ENCODE results near the gene FAM81A.
"Not testable (repeated sequence)": the region's sequence is repeated elsewhere in the genome, so short reads cannot be mapped to it uniquely, and the experiment has no call there.

Gene FAM81A

DNA sequence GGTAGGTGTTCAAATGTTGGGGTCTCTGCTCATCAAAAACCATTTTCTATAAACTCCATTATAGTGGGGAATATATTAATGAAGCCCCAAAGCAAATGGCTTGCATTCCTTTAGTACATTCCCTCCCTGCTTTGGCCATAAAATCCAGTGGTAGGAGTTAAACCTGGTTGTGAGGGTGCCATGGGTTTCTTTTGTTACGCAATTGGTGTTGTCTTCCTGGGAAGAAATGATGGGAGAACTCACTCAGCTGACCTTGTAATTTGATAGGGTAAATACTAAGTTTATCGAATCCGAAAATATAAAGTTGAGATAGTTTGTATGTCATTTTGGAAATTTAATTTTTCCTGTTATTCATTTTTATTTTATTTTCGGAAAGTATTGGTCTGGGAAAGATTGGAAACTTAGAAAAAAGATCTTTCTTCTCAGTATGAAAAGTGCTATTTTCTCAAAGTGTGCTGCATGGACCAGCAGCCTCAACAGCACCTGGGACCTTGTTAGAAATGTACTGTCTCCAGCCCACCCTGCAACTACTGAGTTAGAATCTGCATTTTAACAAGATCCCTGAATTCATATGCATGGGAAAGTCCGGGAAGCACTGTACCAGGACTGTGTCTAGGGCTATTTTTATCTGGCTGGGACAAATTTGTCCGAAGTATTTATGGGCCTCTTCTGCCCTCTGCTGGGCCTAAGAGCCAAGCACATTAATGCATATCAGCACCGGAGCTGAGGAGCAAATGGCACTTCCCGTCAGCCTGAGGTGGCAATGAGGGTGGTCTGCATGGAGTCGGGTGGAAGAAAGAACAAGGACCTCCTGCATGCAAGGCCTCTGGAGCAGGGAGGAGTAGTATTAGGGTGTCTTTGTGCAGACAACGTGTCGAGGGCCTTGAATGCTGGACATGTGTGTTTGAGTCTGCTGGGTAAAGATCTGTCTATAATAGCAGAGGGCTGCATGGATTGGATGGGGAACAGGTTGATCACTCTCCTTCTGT, 54.7 kb downstream of the FAM81A start:
- Histone ChIP-seq H3K4me3 (ENCODE audit: low read length) (no peak overlapping the region), H3K36me3 (ENCODE audit: control insufficient read depth, low read depth, low read length) (no peaks in the 10 kb centered on the region), H3K27me3 (ENCODE audit: control insufficient read depth, insufficient read depth, low read length) (no peaks in the 10 kb centered on the region), H3K9me3 (ENCODE audit: control insufficient read depth, low read depth, low read length) (no peaks in the 10 kb centered on the region), H3K4me1 (ENCODE audit: control insufficient read depth, low read depth, low read length) (no peaks in the 10 kb centered on the region), H3K27ac (ENCODE audit: low read length) (no peak overlapping the region), H3K9ac (ENCODE audit: low read length) (no peak overlapping the region)

DNA sequence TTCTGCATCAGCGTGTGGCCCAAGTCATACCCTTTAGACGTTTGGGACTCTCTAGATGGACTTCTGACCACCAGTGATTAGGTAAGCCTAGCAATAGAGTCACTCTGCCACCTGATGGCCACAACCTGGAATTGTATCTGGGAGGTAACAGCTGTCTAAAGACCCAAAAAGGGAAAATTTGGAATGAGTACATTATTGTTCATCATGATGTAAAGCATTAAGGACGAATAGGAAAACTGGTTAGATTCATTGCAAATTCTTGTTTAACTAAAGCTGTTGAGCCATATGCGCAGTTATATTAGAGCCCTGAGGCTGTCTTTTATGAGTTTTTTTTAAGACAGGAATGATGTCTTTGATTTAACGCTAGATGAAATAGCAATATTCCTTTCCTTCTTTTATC, 63.6 kb downstream of the FAM81A start:
- Histone ChIP-seq H3K27me3 (ENCODE audit: control insufficient read depth, insufficient read depth, low read length) (no peaks in the 10 kb centered on the region), H3K4me1 (ENCODE audit: control insufficient read depth, low read depth, low read length) (no peaks in the 10 kb centered on the region), H3K27ac (ENCODE audit: low read length) (no peak overlapping the region), H3K36me3 (ENCODE audit: control insufficient read depth, low read depth, low read length) (no peaks in the 10 kb centered on the region), H3K4me3 (ENCODE audit: low read length) (no peak overlapping the region), H3K9me3 (ENCODE audit: control insufficient read depth, low read depth, low read length) (no peaks in the 10 kb centered on the region), H3K9ac (ENCODE audit: low read length) (no peak overlapping the region)

DNA sequence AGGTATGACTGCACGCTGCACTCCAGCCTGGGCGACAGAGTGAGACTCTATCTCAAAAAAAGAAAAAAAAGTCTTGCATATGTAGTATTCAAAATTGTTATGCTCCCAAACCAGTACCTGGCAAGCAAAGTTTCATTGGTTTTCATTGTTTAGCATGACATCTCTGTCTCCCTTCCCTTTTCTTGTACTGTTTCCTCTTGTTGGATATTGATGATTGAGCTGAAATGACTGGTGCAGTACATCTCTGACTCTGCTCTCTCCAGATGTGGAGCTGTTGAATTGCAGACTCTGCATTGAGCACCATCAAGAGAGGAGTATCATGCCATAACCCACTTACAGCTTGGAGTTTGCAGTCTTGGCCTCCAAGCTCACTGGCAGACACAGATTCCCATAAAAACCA, 77.2 kb downstream of the FAM81A start:
- Histone ChIP-seq H3K36me3 (ENCODE audit: control insufficient read depth, low read depth, low read length) (no peaks in the 10 kb centered on the region), H3K27ac (ENCODE audit: low read length) (no peak overlapping the region)

DNA sequence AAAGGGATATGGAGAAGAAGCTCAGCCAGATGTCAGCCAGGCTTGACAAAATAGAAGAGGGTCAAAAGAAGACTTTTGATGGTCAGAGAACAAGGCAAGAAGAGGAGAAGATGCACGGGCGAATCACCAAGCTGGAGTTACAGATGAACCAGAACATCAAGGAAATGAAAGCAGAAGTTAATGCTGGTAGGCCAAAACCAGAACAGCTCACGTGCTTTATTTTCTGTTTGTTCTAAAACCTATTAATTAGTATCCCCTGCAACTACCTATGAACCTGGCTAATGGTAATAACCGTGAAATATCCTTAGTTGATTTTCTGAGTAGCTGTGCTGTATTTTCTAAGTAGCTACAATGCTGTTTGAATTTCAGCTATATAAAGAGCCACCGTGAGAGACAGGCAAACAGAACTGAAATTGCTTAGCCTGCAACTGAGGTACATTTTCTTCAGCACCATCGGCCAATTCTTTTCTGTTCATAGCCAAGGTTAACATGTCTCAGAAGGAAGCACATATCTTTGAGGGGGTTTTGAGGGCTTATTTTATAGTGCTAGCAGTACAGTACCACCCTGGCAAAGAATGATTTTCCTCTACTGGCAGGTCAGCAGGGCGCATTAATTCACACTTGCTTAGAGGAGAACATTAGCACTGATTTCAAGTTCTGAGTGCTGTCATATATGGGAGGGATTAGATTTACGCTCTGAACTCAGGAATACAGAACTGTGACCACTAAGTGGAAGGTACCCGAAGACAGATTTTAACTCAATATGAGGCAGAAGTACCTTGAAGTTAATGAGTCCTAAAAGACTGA, 78.9 kb downstream of the FAM81A start:
- no peak overlapping the region for H3K4me3 ChIP-seq (ENCODE audit: low read length)
- no peaks in the 10 kb centered on the region for H3K36me3 ChIP-seq (ENCODE audit: control insufficient read depth, low read depth, low read length)
- H3K27ac ChIP-seq (ENCODE audit: low read length), result no peak overlapping the region
- no peaks in the 10 kb centered on the region for H3K4me1 ChIP-seq (ENCODE audit: control insufficient read depth, low read depth, low read length)
- no peaks in the 10 kb centered on the region for H3K9me3 ChIP-seq (ENCODE audit: control insufficient read depth, low read depth, low read length)
- no peaks in the 10 kb centered on the region for H3K27me3 ChIP-seq (ENCODE audit: control insufficient read depth, insufficient read depth, low read length)
- H3K9ac ChIP-seq (ENCODE audit: low read length), result no peak overlapping the region

More for the DNA sequence above, 77.2 kb downstream of the FAM81A start:
- Histone ChIP-seq H3K9ac (ENCODE audit: low read length) (no peak overlapping the region), H3K4me3 (ENCODE audit: low read length) (no peak overlapping the region), H3K27me3 (ENCODE audit: control insufficient read depth, insufficient read depth, low read length) (no peaks in the 10 kb centered on the region), H3K9me3 (ENCODE audit: control insufficient read depth, low read depth, low read length) (no peaks in the 10 kb centered on the region), H3K4me1 (ENCODE audit: control insufficient read depth, low read depth, low read length) (no peaks in the 10 kb centered on the region)

DNA sequence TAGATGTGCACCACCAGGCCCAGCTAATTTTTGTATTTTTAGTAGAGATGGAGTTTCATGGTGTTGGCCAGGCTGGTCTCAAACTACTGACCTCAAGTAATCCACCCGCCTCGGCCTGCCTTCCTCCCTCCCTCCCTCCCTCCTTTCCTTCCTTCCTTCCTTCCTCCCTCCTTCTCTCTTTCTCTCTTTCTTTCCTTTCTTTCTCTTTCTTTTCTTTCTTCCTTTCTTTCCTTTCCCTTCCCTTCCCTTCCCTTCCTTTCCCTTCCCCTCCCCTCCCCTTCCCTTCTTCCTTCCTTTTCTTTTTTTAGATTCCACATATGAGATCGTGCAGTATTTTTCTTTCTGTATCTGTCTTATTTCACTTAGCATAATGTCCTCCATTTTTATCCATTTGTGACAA, 81.3 kb downstream of the FAM81A start:
- no peak overlapping the region for H3K4me3 ChIP-seq (ENCODE audit: low read length)
- H3K4me1 ChIP-seq (ENCODE audit: control insufficient read depth, low read depth, low read length), result no peaks in the 10 kb centered on the region
- no peaks in the 10 kb centered on the region for H3K36me3 ChIP-seq (ENCODE audit: control insufficient read depth, low read depth, low read length)
- H3K9ac ChIP-seq (ENCODE audit: low read length), result no peak overlapping the region
- no peak overlapping the region for H3K27ac ChIP-seq (ENCODE audit: low read length)
- no peaks in the 10 kb centered on the region for H3K27me3 ChIP-seq (ENCODE audit: control insufficient read depth, insufficient read depth, low read length)
- H3K9me3 ChIP-seq (ENCODE audit: control insufficient read depth, low read depth, low read length), result no peaks in the 10 kb centered on the region

DNA sequence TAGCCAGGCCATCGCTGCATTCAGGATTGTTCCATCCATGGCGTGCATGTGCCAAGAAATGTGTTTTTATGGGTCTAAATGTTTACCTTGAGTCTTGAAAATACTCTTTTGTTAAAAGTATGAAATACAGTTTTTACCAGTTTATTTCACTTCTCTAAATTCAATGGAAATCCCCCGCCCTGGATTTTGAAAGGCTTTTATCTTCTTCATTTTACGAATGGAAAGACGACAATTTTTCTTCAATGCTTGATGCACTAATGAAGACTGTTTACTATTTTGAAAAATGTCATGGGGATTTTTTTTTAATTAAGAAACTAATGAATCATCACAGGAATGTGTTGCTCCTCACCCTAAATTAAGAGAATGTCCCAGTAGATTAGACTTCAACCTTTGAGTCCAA, 83.5 kb downstream of the FAM81A start:
- Histone ChIP-seq H3K9me3 (ENCODE audit: control insufficient read depth, low read depth, low read length) (no peaks in the 10 kb centered on the region), H3K4me3 (ENCODE audit: low read length) (no peak overlapping the region), H3K27me3 (ENCODE audit: control insufficient read depth, insufficient read depth, low read length) (no peaks in the 10 kb centered on the region), H3K9ac (ENCODE audit: low read length) (no peak overlapping the region), H3K36me3 (ENCODE audit: control insufficient read depth, low read depth, low read length) (no peaks in the 10 kb centered on the region), H3K27ac (ENCODE audit: low read length) (no peak overlapping the region), H3K4me1 (ENCODE audit: control insufficient read depth, low read depth, low read length) (no peaks in the 10 kb centered on the region)

DNA sequence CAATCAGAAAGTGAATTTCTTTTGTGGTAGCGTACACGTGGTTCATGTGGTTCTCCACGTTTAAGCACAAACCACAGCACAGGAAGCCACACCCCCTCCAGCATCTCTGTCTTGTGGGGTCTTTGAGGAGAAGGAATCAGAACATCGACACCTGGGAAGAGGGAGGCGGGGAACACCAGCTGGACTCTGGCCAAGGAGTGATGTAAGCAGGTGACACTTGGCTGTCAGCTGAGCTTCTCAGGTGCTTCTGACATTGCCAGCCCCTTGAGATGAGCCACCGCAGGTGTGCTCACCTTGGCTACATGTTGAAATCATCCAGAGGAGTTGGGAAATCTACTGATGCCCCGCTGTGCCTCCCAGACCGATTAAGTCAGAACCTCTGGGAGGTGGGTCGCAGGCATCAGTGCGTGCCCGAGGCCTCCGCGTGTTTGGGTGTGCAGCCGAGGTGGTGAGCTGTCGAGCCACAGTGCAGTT, 85.0 kb downstream of the FAM81A start:
- no peak overlapping the region for H3K9ac ChIP-seq (ENCODE audit: low read length)
- no peaks in the 10 kb centered on the region for H3K36me3 ChIP-seq (ENCODE audit: control insufficient read depth, low read depth, low read length)
- no peaks in the 10 kb centered on the region for H3K27me3 ChIP-seq (ENCODE audit: control insufficient read depth, insufficient read depth, low read length)
- no peaks in the 10 kb centered on the region for H3K4me1 ChIP-seq (ENCODE audit: control insufficient read depth, low read depth, low read length)
- H3K9me3 ChIP-seq (ENCODE audit: control insufficient read depth, low read depth, low read length), result no peaks in the 10 kb centered on the region
- no peak overlapping the region for H3K4me3 ChIP-seq (ENCODE audit: low read length)
- H3K27ac ChIP-seq (ENCODE audit: low read length), result no peak overlapping the region

DNA sequence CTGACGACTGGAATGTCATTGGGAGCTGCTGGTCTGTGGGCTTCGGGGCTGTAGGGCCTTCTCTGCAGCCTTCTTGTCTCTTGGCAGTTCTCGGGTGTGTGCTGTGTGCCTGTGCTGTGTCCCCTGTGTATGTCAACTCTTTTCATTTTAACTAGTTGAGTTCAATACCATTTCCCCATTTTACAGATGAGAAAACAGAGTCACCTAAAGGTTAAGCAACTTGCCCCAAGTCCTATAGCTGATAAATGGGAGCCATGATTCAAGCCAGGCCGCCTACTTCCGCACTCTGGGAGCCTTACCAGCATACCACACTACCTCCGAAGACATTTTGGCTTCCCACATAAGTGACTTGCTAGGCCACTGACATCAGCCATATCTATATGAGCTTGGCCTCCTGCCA, 85.7 kb downstream of the FAM81A start:
- Histone ChIP-seq H3K9ac (ENCODE audit: low read length) (no peak overlapping the region), H3K4me1 (ENCODE audit: control insufficient read depth, low read depth, low read length) (no peaks in the 10 kb centered on the region), H3K27me3 (ENCODE audit: control insufficient read depth, insufficient read depth, low read length) (no peaks in the 10 kb centered on the region), H3K9me3 (ENCODE audit: control insufficient read depth, low read depth, low read length) (no peaks in the 10 kb centered on the region), H3K4me3 (ENCODE audit: low read length) (no peak overlapping the region), H3K27ac (ENCODE audit: low read length) (no peak overlapping the region), H3K36me3 (ENCODE audit: control insufficient read depth, low read depth, low read length) (no peaks in the 10 kb centered on the region)

DNA sequence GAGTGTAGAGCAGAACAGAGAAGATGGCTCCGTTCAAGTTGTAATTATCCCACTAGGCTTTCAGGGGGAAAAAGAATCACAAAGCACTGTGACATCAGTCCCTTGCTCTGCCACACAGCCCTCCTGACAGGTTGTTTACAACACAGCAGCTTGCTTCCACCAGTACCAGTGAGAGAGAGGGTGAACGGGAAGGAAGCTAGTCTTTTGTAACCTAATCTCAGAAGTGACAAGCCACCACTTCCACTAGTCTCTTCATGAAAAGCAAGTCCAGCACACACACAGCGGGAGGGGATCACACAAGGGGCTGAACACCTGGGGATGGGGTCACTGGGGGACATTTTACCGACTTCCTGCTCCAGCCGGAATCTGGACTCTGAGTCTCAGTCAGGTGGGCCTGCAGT, 86.3 kb downstream of the FAM81A start:
- Histone ChIP-seq H3K9ac (ENCODE audit: low read length) (no peak overlapping the region), H3K27me3 (ENCODE audit: control insufficient read depth, insufficient read depth, low read length) (no peaks in the 10 kb centered on the region), H3K27ac (ENCODE audit: low read length) (no peak overlapping the region), H3K4me3 (ENCODE audit: low read length) (no peak overlapping the region), H3K36me3 (ENCODE audit: control insufficient read depth, low read depth, low read length) (no peaks in the 10 kb centered on the region), H3K4me1 (ENCODE audit: control insufficient read depth, low read depth, low read length) (no peaks in the 10 kb centered on the region), H3K9me3 (ENCODE audit: control insufficient read depth, low read depth, low read length) (no peaks in the 10 kb centered on the region)

DNA sequence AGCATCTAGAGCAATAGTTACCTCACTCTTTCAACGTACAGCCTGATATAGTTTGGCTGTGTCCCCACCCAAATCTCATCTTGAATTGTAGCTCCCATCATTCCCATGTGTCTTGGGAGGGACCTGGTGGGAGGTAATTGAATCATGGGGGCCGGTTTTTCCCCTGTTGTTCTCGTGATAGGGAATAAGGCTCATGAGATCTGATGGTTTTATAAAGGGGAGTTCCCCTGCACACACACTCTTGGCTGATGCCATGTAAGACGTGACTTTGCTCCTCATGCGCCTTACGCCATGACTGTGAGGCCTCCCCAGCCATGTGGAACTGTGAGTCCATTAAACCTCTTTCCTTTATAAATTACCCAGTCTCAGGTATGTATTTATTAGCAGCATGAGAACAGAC, 88.5 kb downstream of the FAM81A start:
- H3K36me3 ChIP-seq (ENCODE audit: control insufficient read depth, low read depth, low read length); H3K9me3 ChIP-seq (ENCODE audit: control insufficient read depth, low read depth, low read length); H3K4me3 ChIP-seq (ENCODE audit: low read length); H3K27ac ChIP-seq (ENCODE audit: low read length); H3K4me1 ChIP-seq (ENCODE audit: control insufficient read depth, low read depth, low read length); H3K9ac ChIP-seq (ENCODE audit: low read length); H3K27me3 ChIP-seq (ENCODE audit: control insufficient read depth, insufficient read depth, low read length): not testable (repeated sequence)

DNA sequence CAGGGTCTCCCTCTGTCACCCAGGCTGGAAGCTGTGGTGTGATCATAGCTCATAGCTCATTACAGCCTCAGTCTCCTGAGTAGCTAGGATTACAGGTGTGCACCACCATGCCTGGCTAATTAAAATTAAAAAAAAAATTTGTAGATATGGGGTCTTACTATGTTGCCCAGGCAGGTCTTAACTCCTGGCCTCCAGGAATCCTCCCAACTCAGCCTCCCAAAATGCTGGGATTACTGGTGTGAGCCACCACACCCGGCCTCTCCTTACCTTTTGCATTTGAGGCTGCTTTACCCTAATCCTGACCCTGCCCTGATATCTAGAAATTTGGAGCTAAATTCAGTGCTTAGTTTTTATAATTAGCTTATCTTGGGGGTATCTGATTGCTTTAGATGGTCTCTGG, 90.4 kb downstream of the FAM81A start:
- no peak overlapping the region for H3K4me3 ChIP-seq (ENCODE audit: low read length)
- H3K9ac ChIP-seq (ENCODE audit: low read length), result no peak overlapping the region
- no peak overlapping the region for H3K27ac ChIP-seq (ENCODE audit: low read length)
- no peaks in the 10 kb centered on the region for H3K27me3 ChIP-seq (ENCODE audit: control insufficient read depth, insufficient read depth, low read length)
- H3K9me3 ChIP-seq (ENCODE audit: control insufficient read depth, low read depth, low read length), result no peaks in the 10 kb centered on the region
- H3K36me3 ChIP-seq (ENCODE audit: control insufficient read depth, low read depth, low read length), result no peaks in the 10 kb centered on the region
- H3K4me1 ChIP-seq (ENCODE audit: control insufficient read depth, low read depth, low read length), result no peaks in the 10 kb centered on the region
